HEK293 (cell line): ENCODE data around the gene CREBBP.

Experiments used
- CTCF ChIA-PET: fragments of 350-600 bp; formaldehyde crosslinking; extraction: SDS; loops from one replicate; lab custom pipeline; 2021; ENCODE audit warnings: antibody characterized with exemption; lab: Yijun Ruan, JAX
- POLR2A ChIA-PET: fragments of 300-600 bp; formaldehyde crosslinking; extraction: SDS; loops from one replicate; lab custom pipeline; 2020; ENCODE audit warnings: antibody characterized with exemption, inconsistent platforms; lab: Yijun Ruan, JAX
- H3K27ac ChIP-seq: fragments of 200-500 bp; sonication (Bioruptor generic); 2 replicates; pipeline ENCODE4 v1.5.1; 2014; ENCODE audit warnings: low read depth, low read length, control low read depth, inconsistent platforms; ENCODE audit errors: extremely low read depth
- H3K36me3 ChIP-seq, 2 experiments: fragments of 200-500 bp in 1 of 2; sonication (Bioruptor generic) in 1 of 2; 1 replicate in 1 of 2; 2 replicates in 1 of 2; pipeline ENCODE4 v1.5.1; 2014 to 2017; ENCODE audit warnings: inconsistent platforms in 2 of 2, low read length in 2 of 2; ENCODE audit not compliant: control insufficient read depth in 2 of 2, insufficient read depth in 1 of 2
- H3K4me1 ChIP-seq: fragments of 200-500 bp; sonication (Bioruptor generic); 2 replicates; pipeline ENCODE4 v1.5.1; 2014; ENCODE audit warnings: mild to moderate bottlenecking, low read length, inconsistent platforms; ENCODE audit not compliant: control insufficient read depth, insufficient read depth
- H3K4me3 ChIP-seq: 2 replicates; pipeline ENCODE4 v1.5.1; 2011; ENCODE audit warnings: low read depth, mild to moderate bottlenecking, control low read depth, low read length, moderate library complexity
- H3K9me3 ChIP-seq: fragments of 200-500 bp; sonication (Bioruptor generic); 2 replicates; pipeline ENCODE4 v1.5.1; 2014; ENCODE audit warnings: low read depth, low read length, inconsistent platforms; ENCODE audit not compliant: control insufficient read depth, insufficient read depth
- GLI4 ChIP-seq: fragments of 450-650 bp; formaldehyde crosslinking; IDR thresholded peaks from 2 replicates; pipeline ENCODE4 v1.5.1; 2016; ENCODE audit warnings: missing biosample characterization, missing genetic modification characterization
- GLIS1 ChIP-seq: fragments of 450-650 bp; formaldehyde crosslinking; IDR thresholded peaks from 2 replicates; pipeline ENCODE4 v1.5.1; 2016; ENCODE audit warnings: missing biosample characterization, missing genetic modification characterization
- RBAK ChIP-seq: fragments of 450-650 bp; formaldehyde crosslinking; IDR thresholded peaks from 2 replicates; pipeline ENCODE4 v1.5.1; 2016; ENCODE audit warnings: missing biosample characterization, missing genetic modification characterization
- SCRT1 ChIP-seq: fragments of 450-650 bp; formaldehyde crosslinking; IDR thresholded peaks from 2 replicates; pipeline ENCODE4 v1.5.1; 2016; ENCODE audit warnings: missing biosample characterization, missing genetic modification characterization, borderline replicate concordance
- SP2 ChIP-seq: fragments of 450-650 bp; formaldehyde crosslinking; IDR thresholded peaks from 2 replicates; pipeline ENCODE4 v1.5.1; 2016; ENCODE audit warnings: missing biosample characterization, missing genetic modification characterization
- ZBTB8A ChIP-seq: fragments of 450-650 bp; formaldehyde crosslinking; IDR thresholded peaks from 2 replicates; pipeline ENCODE4 v1.5.1; 2016; ENCODE audit warnings: missing biosample characterization, missing genetic modification characterization
- ZFP37 ChIP-seq: fragments of 450-650 bp; formaldehyde crosslinking; IDR thresholded peaks from 2 replicates; pipeline ENCODE4 v1.5.1; 2016; ENCODE audit warnings: missing biosample characterization, missing genetic modification characterization
- ZNF146 ChIP-seq: fragments of 450-650 bp; formaldehyde crosslinking; IDR thresholded peaks from 2 replicates; pipeline ENCODE4 v1.5.1; 2016; ENCODE audit warnings: missing biosample characterization, missing genetic modification characterization
- ZNF184 ChIP-seq: fragments of 450-650 bp; IDR thresholded peaks from 2 replicates; pipeline ENCODE4 v1.5.1; 2018; ENCODE audit warnings: missing biosample characterization, mild to moderate bottlenecking, missing genetic modification characterization
- ZNF221 ChIP-seq: fragments of 450-650 bp; formaldehyde crosslinking; IDR thresholded peaks from 2 replicates; pipeline ENCODE4 v1.5.1; 2017; ENCODE audit warnings: missing biosample characterization, missing genetic modification characterization, borderline replicate concordance
- ZNF274 ChIP-seq, 2 experiments: fragments of 200-500 bp in 1 of 2; fragments of 450-650 bp in 1 of 2; sonication (Bioruptor generic) in 1 of 2; formaldehyde crosslinking in 1 of 2; IDR thresholded peaks; 2 replicates each; pipeline versions ENCODE4 v1.5.1 to v1.6.1; 2014 to 2016; ENCODE audit warnings: borderline replicate concordance in 1 of 2, inconsistent platforms in 1 of 2, low read length in 1 of 2, missing biosample characterization in 1 of 2, missing genetic modification characterization in 1 of 2
- ZNF324 ChIP-seq: fragments of 450-650 bp; formaldehyde crosslinking; IDR thresholded peaks from 2 replicates; pipeline ENCODE4 v1.5.1; 2016; ENCODE audit warnings: missing biosample characterization, missing genetic modification characterization
- ZNF335 ChIP-seq: fragments of 450-650 bp; formaldehyde crosslinking; conservative IDR thresholded peaks from 2 replicates; pipeline ENCODE4 v1.5.1; 2016; ENCODE audit warnings: missing biosample characterization, missing genetic modification characterization
- ZNF341 ChIP-seq: fragments of 450-650 bp; formaldehyde crosslinking; IDR thresholded peaks from 2 replicates; pipeline ENCODE4; 2016; ENCODE audit warnings: low read depth, missing biosample characterization, missing genetic modification characterization
- ZNF514 ChIP-seq: fragments of 450-650 bp; formaldehyde crosslinking; IDR thresholded peaks from 2 replicates; pipeline ENCODE4 v1.5.1; 2016; ENCODE audit warnings: missing biosample characterization, missing genetic modification characterization
- ZNF596 ChIP-seq: fragments of 450-650 bp; IDR thresholded peaks from 2 replicates; pipeline ENCODE4 v1.5.0; 2018; ENCODE audit warnings: missing biosample characterization, mild to moderate bottlenecking, missing genetic modification characterization, moderate library complexity
- ZNF600 ChIP-seq: fragments of 450-650 bp; formaldehyde crosslinking; IDR thresholded peaks from 2 replicates; pipeline ENCODE4 v1.5.1; 2016; ENCODE audit warnings: missing biosample characterization, missing genetic modification characterization
- ZNF626 ChIP-seq: fragments of 450-650 bp; sonication (Bioruptor Pico); formaldehyde crosslinking; IDR thresholded peaks from 2 replicates; pipeline ENCODE4 v1.5.1; 2018; ENCODE audit warnings: missing biosample characterization, missing genetic modification characterization, inconsistent platforms
- ZNF629 ChIP-seq: fragments of 450-650 bp; formaldehyde crosslinking; IDR thresholded peaks from 2 replicates; pipeline ENCODE4 v1.5.1; 2017; ENCODE audit warnings: missing biosample characterization, missing genetic modification characterization
- ZNF677 ChIP-seq: fragments of 450-650 bp; IDR thresholded peaks from 2 replicates; pipeline ENCODE4 v1.5.0; 2018; ENCODE audit warnings: missing biosample characterization, mild to moderate bottlenecking, missing genetic modification characterization, moderate library complexity
- ZNF701 ChIP-seq: fragments of 450-650 bp; formaldehyde crosslinking; IDR thresholded peaks from 2 replicates; pipeline ENCODE4 v1.5.1; 2016; ENCODE audit warnings: missing biosample characterization, missing genetic modification characterization
- ZNF768 ChIP-seq: fragments of 450-650 bp; formaldehyde crosslinking; IDR thresholded peaks from 2 replicates; pipeline ENCODE4 v1.5.1; 2018; ENCODE audit warnings: missing biosample characterization, mild to moderate bottlenecking, missing genetic modification characterization
- ZNF843 ChIP-seq: fragments of 450-650 bp; formaldehyde crosslinking; IDR thresholded peaks from 2 replicates; pipeline ENCODE4 v1.5.1; 2016; ENCODE audit warnings: missing biosample characterization, missing genetic modification characterization
- TF ChIP-seq, protein P1 (sequence below): fragments of 450-650 bp; formaldehyde crosslinking; IDR thresholded peaks from 2 replicates; pipeline ENCODE4 v1.5.1; 2016; ENCODE audit warnings: missing biosample characterization, missing genetic modification characterization
- TF ChIP-seq, protein P2 (sequence below): fragments of 450-650 bp; formaldehyde crosslinking; IDR thresholded peaks from 2 replicates; pipeline ENCODE4 v1.5.1; 2016; ENCODE audit warnings: missing biosample characterization, missing genetic modification characterization
- TF ChIP-seq, protein P3 (sequence below): fragments of 450-650 bp; formaldehyde crosslinking; IDR thresholded peaks from 2 replicates; pipeline ENCODE4 v1.5.1; 2016; ENCODE audit warnings: missing biosample characterization, missing genetic modification characterization

The CREBBP gene

DNA sequence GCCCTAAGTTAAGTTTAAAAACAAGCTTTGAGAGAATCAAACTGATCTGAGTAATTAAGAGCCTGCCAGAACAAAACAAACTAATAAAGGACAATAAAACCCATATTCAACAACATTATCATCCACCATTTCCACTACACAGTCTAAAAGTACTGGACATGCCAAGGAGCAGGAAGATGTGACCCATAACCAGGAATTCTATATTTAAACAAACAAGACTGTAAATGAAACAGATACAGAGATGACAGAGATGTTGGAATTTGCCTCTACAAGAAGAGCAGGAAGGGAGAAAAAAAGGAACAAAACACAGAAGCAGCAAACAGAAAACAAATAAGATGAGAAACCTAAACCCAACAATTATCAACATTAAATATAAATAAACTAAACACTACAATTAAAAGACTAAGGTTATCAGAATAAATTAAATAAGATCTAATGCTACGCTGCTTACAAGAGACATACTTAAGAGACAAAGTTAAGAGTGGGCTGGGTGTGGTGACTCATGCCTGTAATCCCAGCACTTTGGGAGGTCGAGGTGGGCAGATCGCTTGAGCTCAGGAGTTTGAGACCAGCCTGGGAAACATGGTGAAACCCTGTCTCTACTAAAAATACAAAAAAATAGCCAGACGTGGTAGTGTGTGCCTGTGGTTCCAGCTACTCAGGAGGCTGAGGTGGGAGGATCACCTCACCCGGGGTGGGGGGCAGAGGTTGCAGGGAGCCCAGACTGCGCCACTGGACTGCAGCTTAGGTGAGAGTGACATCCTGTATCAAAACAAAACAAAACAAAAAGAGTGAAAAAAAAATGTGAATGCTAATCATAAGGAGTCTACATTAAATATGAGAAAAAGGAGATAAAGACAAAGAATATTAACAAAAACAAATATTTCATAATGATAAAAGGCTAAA lies 50.6 kb downstream of the CREBBP start (continued):
- TF ChIP-seq, protein P1, sequence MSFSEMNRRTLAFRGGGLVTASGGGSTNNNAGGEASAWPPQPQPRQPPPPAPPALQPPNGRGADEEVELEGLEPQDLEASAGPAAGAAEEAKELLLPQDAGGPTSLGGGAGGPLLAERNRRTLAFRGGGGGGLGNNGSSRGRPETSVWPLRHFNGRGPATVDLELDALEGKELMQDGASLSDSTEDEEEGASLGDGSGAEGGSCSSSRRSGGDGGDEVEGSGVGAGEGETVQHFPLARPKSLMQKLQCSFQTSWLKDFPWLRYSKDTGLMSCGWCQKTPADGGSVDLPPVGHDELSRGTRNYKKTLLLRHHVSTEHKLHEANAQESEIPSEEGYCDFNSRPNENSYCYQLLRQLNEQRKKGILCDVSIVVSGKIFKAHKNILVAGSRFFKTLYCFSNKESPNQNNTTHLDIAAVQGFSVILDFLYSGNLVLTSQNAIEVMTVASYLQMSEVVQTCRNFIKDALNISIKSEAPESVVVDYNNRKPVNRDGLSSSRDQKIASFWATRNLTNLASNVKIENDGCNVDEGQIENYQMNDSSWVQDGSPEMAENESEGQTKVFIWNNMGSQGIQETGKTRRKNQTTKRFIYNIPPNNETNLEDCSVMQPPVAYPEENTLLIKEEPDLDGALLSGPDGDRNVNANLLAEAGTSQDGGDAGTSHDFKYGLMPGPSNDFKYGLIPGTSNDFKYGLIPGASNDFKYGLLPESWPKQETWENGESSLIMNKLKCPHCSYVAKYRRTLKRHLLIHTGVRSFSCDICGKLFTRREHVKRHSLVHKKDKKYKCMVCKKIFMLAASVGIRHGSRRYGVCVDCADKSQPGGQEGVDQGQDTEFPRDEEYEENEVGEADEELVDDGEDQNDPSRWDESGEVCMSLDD: no peak
- TF ChIP-seq GLIS1 (peak; percentile 67), ZNF221 (tag by site-specific recombination) (no peak), GLI4 (tag by site-specific recombination) (no peak), ZNF677 (tag by site-specific recombination) (no peak), ZNF843 (tag by site-specific recombination) (peak; percentile 22; the same call in 1 of the 2 replicates), ZNF146 (tag by site-specific recombination) (no peak), ZNF768 (tag by site-specific recombination) (no peak), ZNF629 (tag by site-specific recombination) (0 out of 2 replicates have a peak, but pooled peaks have one; percentile 11), ZFP37 (tag by site-specific recombination) (peak; percentile 75; the same call in 1 of the 2 replicates), ZNF335 (tag by site-specific recombination) (0 out of 2 replicates have a peak, but pooled peaks have one; percentile 5), ZNF341 (tag by site-specific recombination) (no peak)
- TF ChIP-seq, protein P2, sequence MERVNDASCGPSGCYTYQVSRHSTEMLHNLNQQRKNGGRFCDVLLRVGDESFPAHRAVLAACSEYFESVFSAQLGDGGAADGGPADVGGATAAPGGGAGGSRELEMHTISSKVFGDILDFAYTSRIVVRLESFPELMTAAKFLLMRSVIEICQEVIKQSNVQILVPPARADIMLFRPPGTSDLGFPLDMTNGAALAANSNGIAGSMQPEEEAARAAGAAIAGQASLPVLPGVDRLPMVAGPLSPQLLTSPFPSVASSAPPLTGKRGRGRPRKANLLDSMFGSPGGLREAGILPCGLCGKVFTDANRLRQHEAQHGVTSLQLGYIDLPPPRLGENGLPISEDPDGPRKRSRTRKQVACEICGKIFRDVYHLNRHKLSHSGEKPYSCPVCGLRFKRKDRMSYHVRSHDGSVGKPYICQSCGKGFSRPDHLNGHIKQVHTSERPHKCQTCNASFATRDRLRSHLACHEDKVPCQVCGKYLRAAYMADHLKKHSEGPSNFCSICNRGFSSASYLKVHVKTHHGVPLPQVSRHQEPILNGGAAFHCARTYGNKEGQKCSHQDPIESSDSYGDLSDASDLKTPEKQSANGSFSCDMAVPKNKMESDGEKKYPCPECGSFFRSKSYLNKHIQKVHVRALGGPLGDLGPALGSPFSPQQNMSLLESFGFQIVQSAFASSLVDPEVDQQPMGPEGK (tag by site-specific recombination): peak; percentile 66

DNA sequence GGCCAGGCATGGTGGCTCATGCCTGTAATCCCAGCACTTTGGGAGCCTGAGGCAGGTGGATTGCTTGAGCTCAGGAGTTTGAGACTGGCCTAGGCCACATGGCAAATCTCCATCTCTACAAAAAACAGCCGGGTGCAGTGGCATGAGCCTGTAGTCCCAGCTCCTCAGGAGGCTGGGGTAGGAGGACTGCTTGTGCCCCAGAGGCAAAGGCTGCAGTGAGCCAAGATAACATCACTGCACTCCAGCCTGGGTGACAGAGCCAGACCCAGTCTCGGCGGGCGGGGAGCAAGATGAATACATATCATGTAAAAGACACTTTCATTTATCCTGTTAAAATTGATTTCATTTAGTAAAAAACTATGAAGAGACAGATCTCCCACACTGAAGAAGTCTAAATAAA lies 54.6 kb downstream of the CREBBP start:
- ChIA-PET POLR2A (no interaction called here), CTCF (interaction anchor here (0.5 to 0.6 kb wide), 2 partner anchors 111 to 126 kb away, joined by 3 read pairs; no protein-coding TSS in a partner anchor)
- Histone ChIP-seq H3K36me3 (no peaks in the 10 kb centered on the region), H3K4me1 (peaks cover 23% of the 10 kb centered on the region), H3K4me3 (no peak overlapping the region), H3K9me3 (no peaks in the 10 kb centered on the region), H3K27ac (no peak overlapping the region)
- no peak for TF ChIP-seq ZNF514
- no peak for TF ChIP-seq ZNF701
- TF ChIP-seq, protein P3, sequence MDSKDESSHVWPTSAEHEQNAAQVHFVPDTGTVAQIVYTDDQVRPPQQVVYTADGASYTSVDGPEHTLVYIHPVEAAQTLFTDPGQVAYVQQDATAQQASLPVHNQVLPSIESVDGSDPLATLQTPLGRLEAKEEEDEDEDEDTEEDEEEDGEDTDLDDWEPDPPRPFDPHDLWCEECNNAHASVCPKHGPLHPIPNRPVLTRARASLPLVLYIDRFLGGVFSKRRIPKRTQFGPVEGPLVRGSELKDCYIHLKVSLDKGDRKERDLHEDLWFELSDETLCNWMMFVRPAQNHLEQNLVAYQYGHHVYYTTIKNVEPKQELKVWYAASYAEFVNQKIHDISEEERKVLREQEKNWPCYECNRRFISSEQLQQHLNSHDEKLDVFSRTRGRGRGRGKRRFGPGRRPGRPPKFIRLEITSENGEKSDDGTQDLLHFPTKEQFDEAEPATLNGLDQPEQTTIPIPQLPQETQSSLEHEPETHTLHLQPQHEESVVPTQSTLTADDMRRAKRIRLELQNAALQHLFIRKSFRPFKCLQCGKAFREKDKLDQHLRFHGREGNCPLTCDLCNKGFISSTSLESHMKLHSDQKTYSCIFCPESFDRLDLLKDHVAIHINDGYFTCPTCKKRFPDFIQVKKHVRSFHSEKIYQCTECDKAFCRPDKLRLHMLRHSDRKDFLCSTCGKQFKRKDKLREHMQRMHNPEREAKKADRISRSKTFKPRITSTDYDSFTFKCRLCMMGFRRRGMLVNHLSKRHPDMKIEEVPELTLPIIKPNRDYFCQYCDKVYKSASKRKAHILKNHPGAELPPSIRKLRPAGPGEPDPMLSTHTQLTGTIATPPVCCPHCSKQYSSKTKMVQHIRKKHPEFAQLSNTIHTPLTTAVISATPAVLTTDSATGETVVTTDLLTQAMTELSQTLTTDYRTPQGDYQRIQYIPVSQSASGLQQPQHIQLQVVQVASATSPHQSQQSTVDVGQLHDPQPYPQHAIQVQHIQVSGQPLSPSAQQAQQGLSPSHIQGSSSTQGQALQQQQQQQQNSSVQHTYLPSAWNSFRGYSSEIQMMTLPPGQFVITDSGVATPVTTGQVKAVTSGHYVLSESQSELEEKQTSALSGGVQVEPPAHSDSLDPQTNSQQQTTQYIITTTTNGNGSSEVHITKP (tag by site-specific recombination): peak; percentile 82; the same call in 1 of the 2 replicates
- TF ChIP-seq ZNF596: no peak
- no peak for TF ChIP-seq ZNF626 (tag by site-specific recombination)
- TF ChIP-seq SCRT1 (tag by site-specific recombination): no peak
- TF ChIP-seq ZBTB8A (tag by site-specific recombination): no peak
- TF ChIP-seq ZNF600 (tag by site-specific recombination): 0 out of 2 replicates have a peak, but pooled peaks have one; percentile 33
- TF ChIP-seq ZNF274 (IDR thresholded peaks at IDR 0.05; ENCODE audit: low read length): no peak
- no peak for TF ChIP-seq ZNF274 (tag by site-specific recombination; IDR thresholded peaks at IDR 0.05; ENCODE audit: borderline replicate concordance)
- TF ChIP-seq RBAK (tag by site-specific recombination): no peak
- no peak for TF ChIP-seq ZNF324
- no peak for TF ChIP-seq SP2 (tag by site-specific recombination)
- TF ChIP-seq ZNF184 (tag by site-specific recombination): no peak
